Heart left ventricle (tissue), 16 donors: ENCODE data around the gene GDPD4. TPM values are rescaled to one million over a fixed set of nuclear protein-coding genes. Genes with fewer than 3 reads are reported as not detected.

ENCODE experiments used
- ATAC-seq, 4 donors: fragments of 200-7000 bp; cut with Tn5 transposase; one replicate each; pipeline ENCODE4 v1.9.1; 2020 to 2022; ENCODE audit warnings: moderate library complexity in 4 of 4, mild to moderate bottlenecking in 3 of 4, moderate number of reproducible peaks in 1 of 4
- DNase-seq, 5 donors: peaks; one replicate each; pipeline ENCODE4 v3.0.0-alpha.2; 2020
- H3K27ac ChIP-seq, 12 donors: fragments of 200-600 bp; sonication (generic) in 4 of 12; one replicate each; pipeline versions ENCODE4 v1.5.0 to v1.8.0; 2016 to 2022; ENCODE audit warnings: mild to moderate bottlenecking in 2 of 12
- H3K27me3 ChIP-seq, 9 donors: fragments of 200-600 bp; sonication (generic) in 2 of 9; one replicate each; pipeline versions ENCODE4 v1.5.1 to v1.8.0; 2016 to 2022; ENCODE audit warnings: mild to moderate bottlenecking in 3 of 9
- H3K36me3 ChIP-seq, 9 donors: fragments of 200-600 bp; sonication (generic) in 2 of 9; one replicate each; pipeline versions ENCODE4 v1.5.0 to v1.8.0; 2018 to 2022; ENCODE audit warnings: mild to moderate bottlenecking in 2 of 9
- H3K4me1 ChIP-seq, 12 donors: fragments of 200-600 bp; sonication (generic) in 4 of 12; one replicate each; pipeline versions ENCODE4 v1.5.0 to v1.8.0; 2016 to 2022; ENCODE audit warnings: mild to moderate bottlenecking in 3 of 12
- H3K4me3 ChIP-seq, 12 donors: fragments of 200-600 bp; sonication (generic) in 4 of 12; one replicate each; pipeline versions ENCODE4 v1.5.0 to v1.8.0; 2017 to 2022; ENCODE audit warnings: mild to moderate bottlenecking in 9 of 12, moderate library complexity in 4 of 12
- H3K9me3 ChIP-seq, 12 donors: fragments of 200-600 bp; sonication (generic) in 4 of 12; one replicate each; pipeline versions ENCODE4 v1.5.0 to v1.8.0; 2016 to 2022; ENCODE audit warnings: mild to moderate bottlenecking in 1 of 12
- CTCF ChIP-seq, 12 donors: fragments of 200-600 bp; sonication (generic) in 4 of 12; IDR thresholded peaks; one replicate each; pipeline versions ENCODE4 v1.5.0 to v1.8.0; 2018 to 2022; ENCODE audit warnings: antibody characterized with exemption in 12 of 12, mild to moderate bottlenecking in 5 of 12
- POLR2A ChIP-seq, 2 donors: fragments of 450-650 bp; IDR thresholded peaks; one replicate each; pipeline ENCODE4 v1.6.1; 2017; ENCODE audit warnings: antibody characterized with exemption in 2 of 2, mild to moderate bottlenecking in 2 of 2, moderate library complexity in 2 of 2
- WGBS, 4 donors: extraction: QIAGEN DNeasy Blood & Tissue Kit in 2 of 4; methylation state at CpG; one replicate each; pipeline versions ENCODE4 v1.1.5 to v1.1.7; 2013 to 2018; 5-methylcytosine and 5-hydroxymethylcytosine counted together
- intact Hi-C, 10 donors: fragments of 100-400 bp; cut with DNase I; formaldehyde crosslinking; loops; one replicate each; pipeline versions ENCODE4 v1.11.1 to v1.14.2; 2022
- polyA plus RNA-seq, 2 donors: library from polyadenylated mRNA; stranded (reverse); fragments of 200-250 nt; gene quantifications; one replicate each; pipeline ENCODE4 v1.2.3, GENCODE V29; 2013
- total RNA-seq, 9 donors: library from RNA; depleted of rRNA in 2 of 9; stranded (reverse); fragments of >200 nt in 2 of 9; fragmentation: NEBNext Ultra II Directional in 3 of 9; extraction: Animal tissue kit (Norgen Biotek cat#: 25700) in 3 of 9; gene quantifications; one replicate each; pipeline versions ENCODE4 v1.1.0 to v1.2.4, GENCODE V29; 2016 to 2023
- donor health status: ischemic (EF 13 %, LVEDD 7.1; RV severe dilation, severe dysfunction).
- donor health status: healthy with polysubstance abuse.
- donor health status: DM: no; HTN: yes; CAD: no.
- donor health status: DM: no; HTN: no; CAD: no.
- donor health status: ischemic (EF 25% LVEDD 6.9; RV normal size, moderate dysfunction).
- donor health status: ischemic (EF 25% LVEDD 5.7; RV mildly dilated, moderate dysfunction).
- donor health status: healthy.
- donor health status: DM: yes; HTN: yes; CAD: no.
- donor health status: ischemic (EF 35%, LVEDD 5.7; RV mildly dilated, moderate dysfunction).
- donor health status: nonischemic (EF 11% LVEDD 7.7; RV severe dilation, severe dysfunction).
- donor health status: DM: yes; HTN: yes; CAD: no.
- donor health status: PGD.
- donor health status: ischemic (EF 29% LVEDD 5.4; RV normal size, mild dysfunction).
- donor health status: nonischemic (EF 23%, LVEDD 6.1; RV moderate dilation, normal function).

GDPD4 gene
- total and polyA plus RNA-seq, 11 donors, result 0.19 TPM; not detected in 10

DNA sequence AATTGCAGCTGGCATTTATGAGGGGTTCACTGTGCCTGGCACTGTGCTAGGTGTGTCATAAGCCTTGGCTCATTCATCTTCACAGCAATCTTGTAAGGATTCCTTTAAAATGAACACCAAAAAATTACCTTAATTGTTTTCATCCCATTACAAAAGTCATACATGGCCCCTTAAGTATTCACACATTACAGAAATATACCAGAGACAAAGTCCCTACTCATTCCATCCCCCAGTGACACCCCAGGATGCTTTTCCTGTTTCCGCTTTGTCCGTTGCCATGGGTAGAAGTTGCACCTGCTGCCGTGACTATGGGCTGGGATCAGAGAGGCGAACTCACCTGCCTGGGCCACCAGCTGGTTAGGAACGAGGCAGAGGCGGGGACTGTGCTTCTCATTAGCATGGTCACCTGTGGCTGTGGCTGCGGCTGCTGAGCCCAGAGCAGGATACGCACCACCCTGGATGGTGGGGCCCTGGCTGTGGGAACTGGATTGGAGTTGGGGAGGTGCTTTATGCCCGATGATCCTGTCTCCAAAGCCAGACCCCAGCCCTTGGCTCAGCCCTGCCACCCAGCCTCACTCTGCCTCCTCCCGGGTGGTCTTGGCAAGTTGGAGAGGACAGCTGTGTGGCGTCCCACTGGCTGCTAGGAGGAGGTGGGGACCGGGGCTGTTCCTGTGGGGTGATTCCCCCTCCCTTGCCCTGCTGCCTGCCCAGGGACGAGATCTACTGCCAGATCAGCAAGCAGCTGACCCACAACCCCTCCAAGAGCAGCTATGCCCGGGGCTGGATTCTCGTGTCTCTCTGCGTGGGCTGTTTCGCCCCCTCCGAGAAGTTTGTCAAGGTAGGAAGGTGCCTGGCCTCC is 112.6 kb downstream of the GDPD4 start:
- Histone ChIP-seq H3K9me3 (no peaks in the 10 kb centered on the region), H3K36me3 (peaks cover 0 to 3% (median 0%) of the 10 kb centered on the region in 9 donors), H3K4me3 (no peak overlapping the region), H3K27me3 (no peaks in the 10 kb centered on the region), H3K4me1 (no peaks in the 10 kb centered on the region), H3K27ac (no peak overlapping the region)
- intact Hi-C loops, result loop anchor here (1.0 to 10.0 kb wide), 8 partner anchors 60 to 358 kb away; partner anchors contain the start of gene MYO7A (in 1 of the 10)
- TF ChIP-seq POLR2A (IDR thresholded peaks at IDR 0.05) (no peak), CTCF (IDR thresholded peaks at IDR 0.05) (peak in 4 of 12 donors; percentile 3 to 9 (median 4))
- DNase-seq, result peak in 1 of 5 donors; percentile 54
- no peak for ATAC-seq
- 81 to 86% (median 85%) methylated on average over 13 to 18 of the region's 18 CpGs for WGBS, 4 donors

GRCh38 chr11:77187776-77188632 is 113.5 kb downstream of the GDPD4 start:
- DNase-seq (peak; percentile 72 to 89 (median 81)), ATAC-seq (peak; percentile 75 to 90 (median 84))
- Histone ChIP-seq H3K4me1 (no peaks in the 10 kb centered on the region), H3K27ac (no peak overlapping the region), H3K36me3 (peaks cover 0 to 3% (median 0%) of the 10 kb centered on the region in 9 donors), H3K27me3 (no peaks in the 10 kb centered on the region), H3K4me3 (no peak overlapping the region), H3K9me3 (no peaks in the 10 kb centered on the region)
- WGBS, 4 donors, result 56 to 60% (median 58%) methylated on average over 7 of the region's 7 CpGs
- intact Hi-C loops, result loop anchor here (1.0 to 10.0 kb wide), 8 partner anchors 59 to 359 kb away; partner anchors contain the start of gene MYO7A (in 1 of the 10)
- no peak for TF ChIP-seq POLR2A (IDR thresholded peaks at IDR 0.05)
- TF ChIP-seq CTCF (IDR thresholded peaks at IDR 0.05), result peak; percentile 79 to 93 (median 90)

DNA sequence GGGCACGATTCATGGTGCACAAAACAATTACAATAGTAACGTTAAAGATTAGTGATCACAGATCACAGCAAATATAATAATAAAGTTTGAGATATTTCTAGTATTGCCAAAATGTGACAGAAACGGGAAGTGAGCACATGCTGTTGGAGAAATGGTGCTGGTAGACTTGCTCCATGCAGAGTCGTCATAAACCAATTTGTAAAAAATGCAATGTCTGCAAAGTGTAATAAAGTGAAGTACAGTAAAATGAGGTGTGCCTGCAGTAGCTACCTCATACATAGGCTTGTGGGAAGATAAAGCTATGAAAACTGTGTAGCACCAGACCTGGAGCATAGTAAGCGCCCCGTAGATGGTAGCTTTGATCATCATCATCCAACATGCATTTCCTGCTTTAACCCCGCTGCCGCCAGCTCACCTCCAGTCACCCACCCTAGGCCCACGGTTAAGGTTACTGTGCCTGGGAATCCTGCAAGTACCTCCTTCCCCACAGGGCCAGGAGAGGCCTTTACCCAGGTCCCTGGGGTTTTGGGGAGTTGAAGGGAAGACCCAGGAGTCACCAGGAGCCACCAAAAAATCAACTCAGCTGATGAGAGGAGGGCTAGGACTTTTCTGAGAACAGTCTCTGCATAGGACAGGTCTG is 114.3 kb downstream of the GDPD4 start:
- Histone ChIP-seq H3K4me1 (no peaks in the 10 kb centered on the region), H3K27me3 (no peaks in the 10 kb centered on the region), H3K9me3 (no peaks in the 10 kb centered on the region), H3K4me3 (no peak overlapping the region), H3K36me3 (peaks cover 0 to 3% (median 0%) of the 10 kb centered on the region in 9 donors), H3K27ac (no peak overlapping the region)
- TF ChIP-seq POLR2A (IDR thresholded peaks at IDR 0.05) (no peak), CTCF (IDR thresholded peaks at IDR 0.05) (no peak)
- DNase-seq (no peak), ATAC-seq (no peak)
- intact Hi-C loops, result loop anchor here in 5 of 10 donors (5.0 to 10.0 kb wide), 3 partner anchors 140 to 360 kb away; no protein-coding TSS in a partner anchor
- 88 to 90% (median 90%) methylated on average over 9 of the region's 9 CpGs for WGBS, 4 donors
